Panc1 (cell line): Measurements from ENCODE around the gene RABGAP1L. TPM values are rescaled to one million over a fixed set of nuclear protein-coding genes. Genes with fewer than 3 reads are reported as not detected.

Experiments
- ATAC-seq: fragments of 200-7000 bp; cut with Tn5 transposase; 2 replicates; pipeline ENCODE4 v1.9.1; 2020; ENCODE audit warnings: mild to moderate bottlenecking, moderate library complexity
- BruUV-seq: library from RNA; stranded (reverse); fragments of 400-500 nt; replicated peaks from 2 replicates; lab custom pipeline; 2021; lab: Mats Ljungman, UMichigan
- CTCF ChIA-PET: fragments of 300-600 bp; sonication (Branson Sonifier 250); formaldehyde crosslinking; loops from one replicate; lab custom pipeline; 2022; ENCODE audit warnings: antibody characterized with exemption; lab: Charles Lee
- POLR2A ChIA-PET: fragments of 300-600 bp; sonication (Branson Sonifier 250); formaldehyde crosslinking; loops from one replicate; lab custom pipeline; 2022; ENCODE audit warnings: antibody characterized with exemption; lab: Charles Lee
- DNase-seq: peaks from one replicate; pipeline ENCODE4 v3.0.0-alpha.2; 2010; ENCODE audit warnings: low read depth, low spot score
- H3K27ac ChIP-seq: 2 replicates; pipeline ENCODE4 v1.5.1; 2011; ENCODE audit warnings: mild to moderate bottlenecking, low read length, inconsistent platforms
- H3K27me3 ChIP-seq: fragments of 200-500 bp; sonication (Bioruptor generic); 2 replicates; pipeline ENCODE4 v1.6.0; 2014; ENCODE audit warnings: low read length, inconsistent platforms; ENCODE audit not compliant: control insufficient read depth, insufficient read depth
- H3K36me3 ChIP-seq: fragments of 200-500 bp; sonication (Bioruptor generic); 2 replicates; pipeline ENCODE4 v1.5.1; 2014; ENCODE audit warnings: inconsistent platforms, mild to moderate bottlenecking, low read length, moderate library complexity; ENCODE audit not compliant: control insufficient read depth, insufficient read depth
- H3K4me1 ChIP-seq: 2 replicates; pipeline ENCODE4 v1.5.1; 2011; ENCODE audit warnings: inconsistent platforms, mild to moderate bottlenecking, low read length, moderate library complexity; ENCODE audit not compliant: control insufficient read depth, insufficient read depth
- H3K4me3 ChIP-seq, 2 experiments: 2 replicates each; pipeline ENCODE4 v1.5.1; 2011 to 2012; ENCODE audit warnings: low read depth in 2 of 2, low read length in 2 of 2, mild to moderate bottlenecking in 2 of 2, inconsistent platforms in 1 of 2, moderate library complexity in 1 of 2
- H3K9me3 ChIP-seq: fragments of 200-500 bp; sonication (Bioruptor generic); 2 replicates; pipeline ENCODE4 v1.5.1; 2014; ENCODE audit warnings: low read depth, mild to moderate bottlenecking, inconsistent platforms, low read length, moderate library complexity; ENCODE audit not compliant: control insufficient read depth, insufficient read depth
- POLR2AphosphoS5 ChIP-seq: IDR thresholded peaks from 2 replicates; pipeline ENCODE4 v1.6.1; 2012; ENCODE audit warnings: mild to moderate bottlenecking, low read depth, low read length, moderate library complexity
- SIN3A ChIP-seq: IDR thresholded peaks from 2 replicates; pipeline ENCODE4 v1.6.1; 2012; ENCODE audit warnings: low read depth, mild to moderate bottlenecking, low read length, moderate library complexity, borderline replicate concordance; ENCODE audit not compliant: insufficient read depth
- TCF7L2 ChIP-seq: IDR thresholded peaks from 2 replicates; pipeline ENCODE4 v1.6.1; 2011; ENCODE audit warnings: mild to moderate bottlenecking, low read depth, low read length, inconsistent platforms
- in situ Hi-C: cut with HindIII; loops from 2 replicates; pipeline ENCODE4 v1.10.0; 2016; ENCODE audit warnings: low sequenced_read_pairs, low pct_unique_long_range_greater_than_20kb
- intact Hi-C: fragments of 100-400 bp; cut with micrococcal nuclease; formaldehyde crosslinking; loops from one replicate; pipeline ENCODE4 v1.10.0; 2022; ENCODE audit not compliant: unreplicated experiment
- total RNA-seq: library from RNA; stranded (reverse); gene quantifications from one replicate; pipeline ENCODE4 v1.2.1, GENCODE V29; 2021; ENCODE audit not compliant: unreplicated experiment
- TF ChIP-seq, protein P1 (sequence below): fragments of 450-650 bp; IDR thresholded peaks from 2 replicates; pipeline ENCODE4 v1.5.1; 2017; ENCODE audit warnings: mild to moderate bottlenecking
- TF ChIP-seq, protein P2 (sequence below), 2 experiments: IDR thresholded peaks; 2 replicates each; pipeline ENCODE4 v1.6.1; 2011 to 2012; ENCODE audit warnings: low read depth in 2 of 2, control low read depth in 1 of 2, low read length in 1 of 2, mild to moderate bottlenecking in 1 of 2, moderate library complexity in 1 of 2; ENCODE audit not compliant: insufficient read depth in 1 of 2

The RABGAP1L gene
- total RNA-seq, 1 experiment from 2014 or later: 37.0 TPM

DNA sequence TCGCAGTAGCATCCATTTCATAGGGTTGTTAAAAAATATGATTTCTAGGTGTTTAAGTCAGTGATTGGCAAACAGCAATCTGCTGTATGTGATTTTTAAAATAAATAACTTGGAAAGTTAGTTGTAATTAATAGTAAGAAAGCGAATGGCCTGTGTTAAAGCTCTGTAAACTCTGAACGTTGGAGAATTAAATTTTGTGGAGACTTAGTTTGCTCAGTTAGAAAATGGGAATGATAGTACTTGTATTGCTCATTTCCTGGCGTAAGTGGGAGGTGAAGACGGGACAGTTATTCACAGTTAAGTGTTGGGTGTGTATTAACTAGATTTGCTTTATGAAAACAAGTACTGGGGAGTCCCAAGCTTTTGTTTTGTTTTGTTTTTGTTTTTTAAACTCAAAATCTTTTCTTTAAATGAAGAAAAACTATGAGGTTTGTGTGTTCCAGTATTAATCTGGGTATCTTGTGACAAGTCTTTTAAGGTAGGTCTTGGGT is 841.4 kb downstream of the RABGAP1L start:
- Histone ChIP-seq H3K27me3 (no peaks in the 10 kb centered on the region), H3K4me3 (peak overlapping the region; percentile 93 to 99), H3K4me1 (peaks cover 23% of the 10 kb centered on the region), H3K36me3 (peaks cover 10% of the 10 kb centered on the region), H3K27ac (peak overlapping the region; percentile 97), H3K9me3 (no peaks in the 10 kb centered on the region)
- POLR2A ChIA-PET: interaction anchor here (0.6 kb wide), 1 partner anchor 16 kb away, joined by 3 read pairs; no protein-coding TSS in a partner anchor
- intact Hi-C loops (no loop called here), in situ Hi-C loops (no loop called here)
- ATAC-seq (no peak), DNase-seq (no peak)
- no peak for TF ChIP-seq SIN3A
- TF ChIP-seq TCF7L2: no peak
- TF ChIP-seq, protein P1, sequence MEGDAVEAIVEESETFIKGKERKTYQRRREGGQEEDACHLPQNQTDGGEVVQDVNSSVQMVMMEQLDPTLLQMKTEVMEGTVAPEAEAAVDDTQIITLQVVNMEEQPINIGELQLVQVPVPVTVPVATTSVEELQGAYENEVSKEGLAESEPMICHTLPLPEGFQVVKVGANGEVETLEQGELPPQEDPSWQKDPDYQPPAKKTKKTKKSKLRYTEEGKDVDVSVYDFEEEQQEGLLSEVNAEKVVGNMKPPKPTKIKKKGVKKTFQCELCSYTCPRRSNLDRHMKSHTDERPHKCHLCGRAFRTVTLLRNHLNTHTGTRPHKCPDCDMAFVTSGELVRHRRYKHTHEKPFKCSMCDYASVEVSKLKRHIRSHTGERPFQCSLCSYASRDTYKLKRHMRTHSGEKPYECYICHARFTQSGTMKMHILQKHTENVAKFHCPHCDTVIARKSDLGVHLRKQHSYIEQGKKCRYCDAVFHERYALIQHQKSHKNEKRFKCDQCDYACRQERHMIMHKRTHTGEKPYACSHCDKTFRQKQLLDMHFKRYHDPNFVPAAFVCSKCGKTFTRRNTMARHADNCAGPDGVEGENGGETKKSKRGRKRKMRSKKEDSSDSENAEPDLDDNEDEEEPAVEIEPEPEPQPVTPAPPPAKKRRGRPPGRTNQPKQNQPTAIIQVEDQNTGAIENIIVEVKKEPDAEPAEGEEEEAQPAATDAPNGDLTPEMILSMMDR: no peak
- no peak for TF ChIP-seq POLR2AphosphoS5
- TF ChIP-seq, protein P2, sequence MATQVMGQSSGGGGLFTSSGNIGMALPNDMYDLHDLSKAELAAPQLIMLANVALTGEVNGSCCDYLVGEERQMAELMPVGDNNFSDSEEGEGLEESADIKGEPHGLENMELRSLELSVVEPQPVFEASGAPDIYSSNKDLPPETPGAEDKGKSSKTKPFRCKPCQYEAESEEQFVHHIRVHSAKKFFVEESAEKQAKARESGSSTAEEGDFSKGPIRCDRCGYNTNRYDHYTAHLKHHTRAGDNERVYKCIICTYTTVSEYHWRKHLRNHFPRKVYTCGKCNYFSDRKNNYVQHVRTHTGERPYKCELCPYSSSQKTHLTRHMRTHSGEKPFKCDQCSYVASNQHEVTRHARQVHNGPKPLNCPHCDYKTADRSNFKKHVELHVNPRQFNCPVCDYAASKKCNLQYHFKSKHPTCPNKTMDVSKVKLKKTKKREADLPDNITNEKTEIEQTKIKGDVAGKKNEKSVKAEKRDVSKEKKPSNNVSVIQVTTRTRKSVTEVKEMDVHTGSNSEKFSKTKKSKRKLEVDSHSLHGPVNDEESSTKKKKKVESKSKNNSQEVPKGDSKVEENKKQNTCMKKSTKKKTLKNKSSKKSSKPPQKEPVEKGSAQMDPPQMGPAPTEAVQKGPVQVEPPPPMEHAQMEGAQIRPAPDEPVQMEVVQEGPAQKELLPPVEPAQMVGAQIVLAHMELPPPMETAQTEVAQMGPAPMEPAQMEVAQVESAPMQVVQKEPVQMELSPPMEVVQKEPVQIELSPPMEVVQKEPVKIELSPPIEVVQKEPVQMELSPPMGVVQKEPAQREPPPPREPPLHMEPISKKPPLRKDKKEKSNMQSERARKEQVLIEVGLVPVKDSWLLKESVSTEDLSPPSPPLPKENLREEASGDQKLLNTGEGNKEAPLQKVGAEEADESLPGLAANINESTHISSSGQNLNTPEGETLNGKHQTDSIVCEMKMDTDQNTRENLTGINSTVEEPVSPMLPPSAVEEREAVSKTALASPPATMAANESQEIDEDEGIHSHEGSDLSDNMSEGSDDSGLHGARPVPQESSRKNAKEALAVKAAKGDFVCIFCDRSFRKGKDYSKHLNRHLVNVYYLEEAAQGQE (IDR thresholded peaks at IDR 0.05; ENCODE audit: insufficient read depth in 1 of 2, low read depth in 2 of 2, low read length in 1 of 2): no peak
- no TSS peak for BruUV-seq
- CTCF ChIA-PET: no interaction called here

DNA sequence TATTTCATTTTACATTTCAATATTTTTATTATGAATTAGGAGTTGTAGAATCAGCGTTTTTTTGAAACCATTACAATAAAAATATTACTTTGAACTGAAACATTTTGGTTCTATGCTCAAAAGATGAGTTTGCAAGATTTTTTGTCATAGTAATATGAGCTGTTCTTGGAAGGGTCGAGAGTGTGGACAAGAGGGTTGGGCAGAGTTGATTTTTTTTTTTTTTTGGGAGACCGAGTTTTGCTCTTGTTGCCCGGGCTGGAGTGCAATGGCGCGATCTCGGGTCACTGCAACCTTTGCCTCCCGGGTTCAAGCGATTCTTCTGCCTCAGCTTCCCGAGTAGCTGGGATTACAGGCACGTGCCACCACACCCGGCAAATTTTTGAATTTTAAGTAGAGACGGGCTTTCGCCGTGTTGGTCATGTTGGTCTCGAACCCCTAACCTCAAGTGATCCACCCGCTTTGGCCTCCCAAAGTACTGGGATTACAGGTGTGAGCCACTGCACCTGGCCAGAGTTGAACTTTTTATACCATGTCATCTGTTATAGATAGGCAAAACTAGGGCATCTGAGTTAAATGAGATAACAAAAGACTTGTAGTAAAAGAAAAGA is 843.7 kb downstream of the RABGAP1L start:
- BruUV-seq: no TSS peak
- Histone ChIP-seq H3K9me3 (no peaks in the 10 kb centered on the region), H3K4me3 (no peak overlapping the region), H3K27me3 (no peaks in the 10 kb centered on the region), H3K4me1 (peaks cover 22% of the 10 kb centered on the region), H3K27ac (peak overlapping the region; percentile 51; the same call in 1 of the 2 replicates), H3K36me3 (peaks cover 31% of the 10 kb centered on the region)
- ChIA-PET POLR2A (no interaction called here), CTCF (no interaction called here)
- in situ Hi-C loops: no loop called here
- intact Hi-C loops: no loop called here
- no peak for DNase-seq
- ATAC-seq: no peak
- TF ChIP-seq, protein P1: no peak
- TF ChIP-seq SIN3A: no peak
- TF ChIP-seq, protein P2 (IDR thresholded peaks at IDR 0.05; ENCODE audit: insufficient read depth in 1 of 2, low read depth in 2 of 2, low read length in 1 of 2): no peak
- TF ChIP-seq TCF7L2: no peak
- no peak for TF ChIP-seq POLR2AphosphoS5
